K562 treated with DMSO at 1 percent for 48 hours (cell line): ENCODE data around the gene ZNF681. TPM values are rescaled to one million over a fixed set of nuclear protein-coding genes. Genes with fewer than 3 reads are reported as not detected.

Experiments
- total RNA-seq: library from RNA; unstranded; fragments of 300-600 nt; gene quantifications from 2 replicates; pipeline ENCODE4 v1.2.3, GENCODE V29; 2022; ENCODE audit warnings: low replicate concordance; ENCODE audit errors: extremely low read depth

ZNF681 gene
- total RNA-seq: not detected in 2 replicates

DNA sequence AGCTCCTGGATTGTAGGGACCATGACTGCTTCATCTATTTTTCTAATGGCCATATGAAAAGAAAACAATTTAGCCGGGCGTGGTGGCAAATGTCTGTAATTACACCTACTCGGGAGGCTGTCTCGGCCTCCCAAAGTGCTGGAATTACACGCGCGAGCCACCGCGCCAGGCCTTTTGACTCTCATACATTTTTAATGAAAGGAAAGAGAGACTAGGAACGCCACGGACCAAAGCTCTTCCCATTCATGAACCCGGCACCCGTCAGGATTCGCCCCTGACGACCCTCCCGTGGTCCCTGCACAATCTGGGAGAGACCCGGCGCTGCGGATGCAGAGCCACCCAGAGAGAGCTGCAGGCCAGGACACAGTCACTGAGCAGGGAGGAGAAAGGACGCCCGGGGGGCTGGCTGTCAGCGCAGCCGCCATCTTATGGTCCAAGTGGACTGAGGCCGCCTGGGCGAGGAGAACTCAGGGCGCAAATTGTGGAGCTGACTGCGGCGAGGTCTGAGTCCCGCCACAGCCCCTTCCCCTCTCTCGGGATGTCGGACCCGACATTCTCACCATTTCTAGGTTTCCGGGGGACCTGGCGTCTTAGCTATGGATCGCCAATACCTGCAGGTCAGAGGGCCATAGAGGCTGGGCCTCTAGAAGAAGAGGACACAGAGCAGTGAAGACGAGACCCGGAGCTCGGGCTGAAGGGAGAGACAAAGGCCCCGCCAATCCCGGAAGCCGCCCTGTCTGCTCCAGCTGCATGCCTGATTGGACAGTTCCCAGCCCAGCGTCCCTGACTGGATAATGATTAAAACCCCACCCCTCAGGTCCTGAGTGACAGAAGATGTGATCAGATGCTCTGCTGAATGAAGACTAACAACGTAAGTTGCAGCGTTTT, at the start of gene ZNF681:
ZNF681 (minus strand) TSS at position 705 of the 888 bp plus-strand sequence; CDS start at position 563, 142 bp downstream.

Other genes starting within 250 kb of the ZNF681 start
- not detected in 2 replicates for gene ZNF675, start 71.7 kb downstream of the ZNF681 start, total RNA-seq
- gene ZNF726, start 156.0 kb upstream of the ZNF681 start, total RNA-seq: not detected in 2 replicates